K562 (cell line): ENCODE results near the gene EXOSC2. TPM values are rescaled to one million over a fixed set of nuclear protein-coding genes. Genes with fewer than 3 reads are reported as not detected.

Experiments used
- ARHGAP35 ChIP-seq: fragments of 450-650 bp; IDR thresholded peaks from 2 replicates; pipeline ENCODE4 v1.6.1; 2018; ENCODE audit not compliant: partially characterized antibody
- BHLHE40 ChIP-seq: IDR thresholded peaks from 2 replicates; pipeline ENCODE4 v1.6.1; 2011; ENCODE audit warnings: low read length, improper control_type of control experiment
- CHCHD3 ChIP-seq: fragments of 250-450 bp; sonication (Bioruptor Pico); IDR thresholded peaks from 2 replicates; pipeline ENCODE4 v2.1.2; 2022; ENCODE audit warnings: mild to moderate bottlenecking
- CREBBP ChIP-seq: IDR thresholded peaks from one replicate; pipeline ENCODE4 v1.6.1; 2012; ENCODE audit warnings: low read depth, mild to moderate bottlenecking, control low read depth, inconsistent platforms, low read length
- HDAC6 ChIP-seq: IDR thresholded peaks from 2 replicates; pipeline ENCODE4 v1.6.1; 2012; ENCODE audit warnings: low read depth, mild to moderate bottlenecking, control low read depth, inconsistent platforms, low read length, moderate library complexity
- HEY1 ChIP-seq: fragments of 250-450 bp; sonication (Bioruptor Pico); IDR thresholded peaks from 2 replicates; pipeline ENCODE4 v1.5.0; 2020; ENCODE audit warnings: mild to moderate bottlenecking, moderate library complexity, borderline replicate concordance
- KLF10 ChIP-seq: fragments of 250-450 bp; sonication (Bioruptor Pico); IDR thresholded peaks from 2 replicates; pipeline ENCODE4 v1.6.1; 2021; ENCODE audit warnings: matching md5 sums
- MEIS2 ChIP-seq: fragments of 450-650 bp; IDR thresholded peaks from 2 replicates; pipeline ENCODE4 v1.6.1; 2014; ENCODE audit warnings: mild to moderate bottlenecking; ENCODE audit not compliant: partially characterized antibody
- MNT ChIP-seq, 2 experiments: fragments of 450-650 bp; conservative IDR thresholded peaks; 2 replicates each; pipeline ENCODE4 v1.6.1; 2017; ENCODE audit warnings: mild to moderate bottlenecking in 2 of 2, moderate library complexity in 2 of 2
- PHF21A ChIP-seq: fragments of 450-650 bp; IDR thresholded peaks from 2 replicates; pipeline ENCODE4 v1.6.1; 2017; ENCODE audit warnings: low read depth, borderline replicate concordance
- RREB1 ChIP-seq: fragments of 250-450 bp; sonication (Bioruptor Pico); IDR thresholded peaks from 2 replicates; pipeline ENCODE4 v1.4.0; 2020
- ZKSCAN3 ChIP-seq: fragments of 250-450 bp; sonication (Bioruptor Pico); IDR thresholded peaks from 2 replicates; pipeline ENCODE4 v1.4.0; 2020
- ZNF212 ChIP-seq: fragments of 450-650 bp; formaldehyde crosslinking; IDR thresholded peaks from 2 replicates; pipeline ENCODE4 v1.4.0; 2020; ENCODE audit warnings: mild to moderate bottlenecking
- ZNF584 ChIP-seq: fragments of 200-800 bp; sonication (Bioruptor generic); IDR thresholded peaks from 2 replicates; pipeline ENCODE4 v1.6.1; 2016; ENCODE audit warnings: low read depth, mild to moderate bottlenecking, missing genetic modification characterization, missing compliant biosample characterization
- polyA plus RNA-seq, 8 experiments: library from polyadenylated mRNA; depleted of rRNA in 4 of 8; stranded (reverse) in 5 of 8; unstranded in 3 of 8; fragments of >200 nt; fragmentation: Nextera tagmentation in 2 of 8; fragmentation: Illumina TruSeq in 1 of 8; extraction: Ambion mirVana in 2 of 8; extraction: Trizol in 1 of 8; gene quantifications; 2 replicates each; pipeline versions ENCODE4 v1.2.1 to v1.2.3, GENCODE V29; 2011 to 2014; ENCODE audit warnings: inconsistent platforms in 1 of 8, missing spikeins in 1 of 8
- total RNA-seq, 7 experiments: library from RNA; depleted of rRNA in 6 of 7; stranded (reverse); fragments of >200 nt in 6 of 7; fragmentation: Illumina TruSeq in 2 of 7; extraction: Trizol in 2 of 7; gene quantifications; 2 replicates each; pipeline versions ENCODE4 v1.2.1 to v1.2.3, GENCODE V29; 2011 to 2021; ENCODE audit warnings: low replicate concordance in 1 of 7
- TF ChIP-seq, protein P1 (sequence below): sonication (generic); formaldehyde crosslinking; IDR thresholded peaks from 2 replicates; pipeline ENCODE4 v1.8.0; 2022; ENCODE audit warnings: mild to moderate bottlenecking, missing genetic modification reagents
- TF ChIP-seq, protein P2 (sequence below): IDR thresholded peaks from 2 replicates; pipeline ENCODE4 v1.6.1; 2011; ENCODE audit not compliant: insufficient read length; ENCODE audit errors: extremely low read depth

The EXOSC2 gene
- total and polyA plus RNA-seq, 9 of the 15 experiments (the other 6 are each of a cell fraction or from before 2014, with no cell fraction given): 46.0 to 101 (median 77.6) TPM

GRCh38 chr9:130712564-130713285 lies 19.1 kb downstream of the EXOSC2 start (continued):
- TF ChIP-seq MNT (conservative IDR thresholded peaks at IDR 0.05) (peak; percentile 85 to 89), RREB1 (no peak), HEY1 (CRISPR knock-in tag) (no peak), HDAC6 (no peak), BHLHE40 (no peak), PHF21A (no peak), KLF10 (CRISPR knock-in tag) (no peak), ZNF212 (CRISPR knock-in tag) (no peak), MEIS2 (no peak), ZKSCAN3 (CRISPR knock-in tag) (no peak), CHCHD3 (CRISPR knock-in tag) (no peak), ZNF584 (CRISPR knock-in tag) (no peak), CREBBP (no peak), ARHGAP35 (no peak)
- TF ChIP-seq, protein P1, sequence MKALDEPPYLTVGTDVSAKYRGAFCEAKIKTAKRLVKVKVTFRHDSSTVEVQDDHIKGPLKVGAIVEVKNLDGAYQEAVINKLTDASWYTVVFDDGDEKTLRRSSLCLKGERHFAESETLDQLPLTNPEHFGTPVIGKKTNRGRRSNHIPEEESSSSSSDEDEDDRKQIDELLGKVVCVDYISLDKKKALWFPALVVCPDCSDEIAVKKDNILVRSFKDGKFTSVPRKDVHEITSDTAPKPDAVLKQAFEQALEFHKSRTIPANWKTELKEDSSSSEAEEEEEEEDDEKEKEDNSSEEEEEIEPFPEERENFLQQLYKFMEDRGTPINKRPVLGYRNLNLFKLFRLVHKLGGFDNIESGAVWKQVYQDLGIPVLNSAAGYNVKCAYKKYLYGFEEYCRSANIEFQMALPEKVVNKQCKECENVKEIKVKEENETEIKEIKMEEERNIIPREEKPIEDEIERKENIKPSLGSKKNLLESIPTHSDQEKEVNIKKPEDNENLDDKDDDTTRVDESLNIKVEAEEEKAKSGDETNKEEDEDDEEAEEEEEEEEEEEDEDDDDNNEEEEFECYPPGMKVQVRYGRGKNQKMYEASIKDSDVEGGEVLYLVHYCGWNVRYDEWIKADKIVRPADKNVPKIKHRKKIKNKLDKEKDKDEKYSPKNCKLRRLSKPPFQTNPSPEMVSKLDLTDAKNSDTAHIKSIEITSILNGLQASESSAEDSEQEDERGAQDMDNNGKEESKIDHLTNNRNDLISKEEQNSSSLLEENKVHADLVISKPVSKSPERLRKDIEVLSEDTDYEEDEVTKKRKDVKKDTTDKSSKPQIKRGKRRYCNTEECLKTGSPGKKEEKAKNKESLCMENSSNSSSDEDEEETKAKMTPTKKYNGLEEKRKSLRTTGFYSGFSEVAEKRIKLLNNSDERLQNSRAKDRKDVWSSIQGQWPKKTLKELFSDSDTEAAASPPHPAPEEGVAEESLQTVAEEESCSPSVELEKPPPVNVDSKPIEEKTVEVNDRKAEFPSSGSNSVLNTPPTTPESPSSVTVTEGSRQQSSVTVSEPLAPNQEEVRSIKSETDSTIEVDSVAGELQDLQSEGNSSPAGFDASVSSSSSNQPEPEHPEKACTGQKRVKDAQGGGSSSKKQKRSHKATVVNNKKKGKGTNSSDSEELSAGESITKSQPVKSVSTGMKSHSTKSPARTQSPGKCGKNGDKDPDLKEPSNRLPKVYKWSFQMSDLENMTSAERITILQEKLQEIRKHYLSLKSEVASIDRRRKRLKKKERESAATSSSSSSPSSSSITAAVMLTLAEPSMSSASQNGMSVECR (CRISPR knock-in tag): peak; percentile 45; the same call in 1 of the 2 replicates
- TF ChIP-seq, protein P2, sequence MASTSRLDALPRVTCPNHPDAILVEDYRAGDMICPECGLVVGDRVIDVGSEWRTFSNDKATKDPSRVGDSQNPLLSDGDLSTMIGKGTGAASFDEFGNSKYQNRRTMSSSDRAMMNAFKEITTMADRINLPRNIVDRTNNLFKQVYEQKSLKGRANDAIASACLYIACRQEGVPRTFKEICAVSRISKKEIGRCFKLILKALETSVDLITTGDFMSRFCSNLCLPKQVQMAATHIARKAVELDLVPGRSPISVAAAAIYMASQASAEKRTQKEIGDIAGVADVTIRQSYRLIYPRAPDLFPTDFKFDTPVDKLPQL: no peak
